ENCODE measurements around the gene SEC16A.

- TF ChIP-seq, protein P1, sequence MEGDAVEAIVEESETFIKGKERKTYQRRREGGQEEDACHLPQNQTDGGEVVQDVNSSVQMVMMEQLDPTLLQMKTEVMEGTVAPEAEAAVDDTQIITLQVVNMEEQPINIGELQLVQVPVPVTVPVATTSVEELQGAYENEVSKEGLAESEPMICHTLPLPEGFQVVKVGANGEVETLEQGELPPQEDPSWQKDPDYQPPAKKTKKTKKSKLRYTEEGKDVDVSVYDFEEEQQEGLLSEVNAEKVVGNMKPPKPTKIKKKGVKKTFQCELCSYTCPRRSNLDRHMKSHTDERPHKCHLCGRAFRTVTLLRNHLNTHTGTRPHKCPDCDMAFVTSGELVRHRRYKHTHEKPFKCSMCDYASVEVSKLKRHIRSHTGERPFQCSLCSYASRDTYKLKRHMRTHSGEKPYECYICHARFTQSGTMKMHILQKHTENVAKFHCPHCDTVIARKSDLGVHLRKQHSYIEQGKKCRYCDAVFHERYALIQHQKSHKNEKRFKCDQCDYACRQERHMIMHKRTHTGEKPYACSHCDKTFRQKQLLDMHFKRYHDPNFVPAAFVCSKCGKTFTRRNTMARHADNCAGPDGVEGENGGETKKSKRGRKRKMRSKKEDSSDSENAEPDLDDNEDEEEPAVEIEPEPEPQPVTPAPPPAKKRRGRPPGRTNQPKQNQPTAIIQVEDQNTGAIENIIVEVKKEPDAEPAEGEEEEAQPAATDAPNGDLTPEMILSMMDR (IDR thresholded peaks at IDR 0.05): no peak
- no peak for TF ChIP-seq POLR2A (IDR thresholded peaks at IDR 0.05)
These were observed 10.9 kb downstream of the SEC16A start for GRCh38 chr9:136471802-136472487.
